A549 (cell line): ENCODE results near the gene EHBP1.

ENCODE experiments used
- EHMT2 ChIP-seq: fragments of 200-600 bp; sonication (generic); IDR thresholded peaks from 2 replicates; pipeline ENCODE4 v1.6.1; 2016; ENCODE audit warnings: antibody characterized with exemption, low read depth, mild to moderate bottlenecking, moderate library complexity
- ESRRA ChIP-seq: fragments of 150-350 bp; IDR thresholded peaks from 2 replicates; pipeline ENCODE4 v1.6.1; 2014; ENCODE audit warnings: mild to moderate bottlenecking, low read length, borderline replicate concordance
- KDM1A ChIP-seq: fragments of 200-600 bp; sonication (generic); IDR thresholded peaks from 2 replicates; pipeline ENCODE4 v1.6.1; 2016; ENCODE audit warnings: low read depth, mild to moderate bottlenecking
- MYC ChIP-seq: IDR thresholded peaks from 2 replicates; pipeline ENCODE4 v1.6.1; 2012; ENCODE audit warnings: mild to moderate bottlenecking, inconsistent platforms, low read length, improper control_type of control experiment, borderline replicate concordance
- RAD21 ChIP-seq, 2 experiments: fragments of >200 bp in 1 of 2; sonication (Bioruptor Twin) in 1 of 2; formaldehyde crosslinking in 1 of 2; IDR thresholded peaks in 1 of 2; conservative IDR thresholded peaks in 1 of 2; 2 replicates in 1 of 2; 3 replicates in 1 of 2; pipeline ENCODE4 v1.6.1; 2012 to 2018; ENCODE audit warnings: inconsistent platforms in 1 of 2
- RFX5 ChIP-seq: fragments of 450-650 bp; IDR thresholded peaks from 2 replicates; pipeline ENCODE4 v1.7.1; 2014; ENCODE audit warnings: antibody characterized with exemption, mild to moderate bottlenecking, moderate library complexity
- ZFP36 ChIP-seq: fragments of 450-650 bp; IDR thresholded peaks from 2 replicates; pipeline ENCODE4 v1.6.1; 2014; ENCODE audit warnings: borderline replicate concordance; ENCODE audit not compliant: partially characterized antibody
- TF ChIP-seq, protein P1 (sequence below): IDR thresholded peaks from 2 replicates; pipeline ENCODE4 v1.6.1; 2012; ENCODE audit warnings: low read depth, borderline replicate concordance
- TF ChIP-seq, protein P2 (sequence below): fragments of 200-600 bp; sonication (generic); IDR thresholded peaks from 2 replicates; pipeline ENCODE4 v1.6.1; 2016; ENCODE audit warnings: antibody characterized with exemption, mild to moderate bottlenecking, moderate library complexity
- TF ChIP-seq, protein P3 (sequence below): fragments of >200 bp; sonication (Bioruptor Twin); formaldehyde crosslinking; IDR thresholded peaks from 3 replicates; pipeline ENCODE4 v1.5.1; 2016

DNA sequence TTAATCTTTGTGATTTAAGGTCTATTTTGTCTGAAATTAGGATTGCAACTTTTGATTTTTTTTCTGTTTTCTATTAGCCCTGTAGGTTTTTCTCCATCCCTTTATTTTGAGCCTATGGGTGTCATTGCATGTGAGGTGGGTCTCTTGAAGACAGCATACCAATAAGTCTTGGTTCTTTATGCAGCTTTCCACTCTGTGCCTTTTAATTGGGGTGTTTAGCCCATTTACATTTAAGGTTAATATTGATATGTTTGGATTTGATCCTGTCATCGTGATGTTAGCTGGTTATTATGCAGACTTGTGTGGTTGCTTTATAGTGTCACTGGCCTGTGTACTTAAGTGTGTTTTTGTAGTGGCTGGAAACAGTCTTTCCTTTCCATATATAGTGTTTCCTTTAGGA lies 17.7 kb downstream of the EHBP1 start:
- TF ChIP-seq ESRRA (no peak), MYC (no peak), RAD21 (conservative IDR thresholded peaks at IDR 0.05 in 1 of 2, IDR thresholded peaks at IDR 0.05 in 1 of 2) (no peak), RFX5 (no peak), KDM1A (no peak), ZFP36 (no peak), EHMT2 (no peak)
- TF ChIP-seq, protein P1, sequence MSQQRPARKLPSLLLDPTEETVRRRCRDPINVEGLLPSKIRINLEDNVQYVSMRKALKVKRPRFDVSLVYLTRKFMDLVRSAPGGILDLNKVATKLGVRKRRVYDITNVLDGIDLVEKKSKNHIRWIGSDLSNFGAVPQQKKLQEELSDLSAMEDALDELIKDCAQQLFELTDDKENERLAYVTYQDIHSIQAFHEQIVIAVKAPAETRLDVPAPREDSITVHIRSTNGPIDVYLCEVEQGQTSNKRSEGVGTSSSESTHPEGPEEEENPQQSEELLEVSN = no peak
- TF ChIP-seq, protein P2, sequence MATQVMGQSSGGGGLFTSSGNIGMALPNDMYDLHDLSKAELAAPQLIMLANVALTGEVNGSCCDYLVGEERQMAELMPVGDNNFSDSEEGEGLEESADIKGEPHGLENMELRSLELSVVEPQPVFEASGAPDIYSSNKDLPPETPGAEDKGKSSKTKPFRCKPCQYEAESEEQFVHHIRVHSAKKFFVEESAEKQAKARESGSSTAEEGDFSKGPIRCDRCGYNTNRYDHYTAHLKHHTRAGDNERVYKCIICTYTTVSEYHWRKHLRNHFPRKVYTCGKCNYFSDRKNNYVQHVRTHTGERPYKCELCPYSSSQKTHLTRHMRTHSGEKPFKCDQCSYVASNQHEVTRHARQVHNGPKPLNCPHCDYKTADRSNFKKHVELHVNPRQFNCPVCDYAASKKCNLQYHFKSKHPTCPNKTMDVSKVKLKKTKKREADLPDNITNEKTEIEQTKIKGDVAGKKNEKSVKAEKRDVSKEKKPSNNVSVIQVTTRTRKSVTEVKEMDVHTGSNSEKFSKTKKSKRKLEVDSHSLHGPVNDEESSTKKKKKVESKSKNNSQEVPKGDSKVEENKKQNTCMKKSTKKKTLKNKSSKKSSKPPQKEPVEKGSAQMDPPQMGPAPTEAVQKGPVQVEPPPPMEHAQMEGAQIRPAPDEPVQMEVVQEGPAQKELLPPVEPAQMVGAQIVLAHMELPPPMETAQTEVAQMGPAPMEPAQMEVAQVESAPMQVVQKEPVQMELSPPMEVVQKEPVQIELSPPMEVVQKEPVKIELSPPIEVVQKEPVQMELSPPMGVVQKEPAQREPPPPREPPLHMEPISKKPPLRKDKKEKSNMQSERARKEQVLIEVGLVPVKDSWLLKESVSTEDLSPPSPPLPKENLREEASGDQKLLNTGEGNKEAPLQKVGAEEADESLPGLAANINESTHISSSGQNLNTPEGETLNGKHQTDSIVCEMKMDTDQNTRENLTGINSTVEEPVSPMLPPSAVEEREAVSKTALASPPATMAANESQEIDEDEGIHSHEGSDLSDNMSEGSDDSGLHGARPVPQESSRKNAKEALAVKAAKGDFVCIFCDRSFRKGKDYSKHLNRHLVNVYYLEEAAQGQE = no peak
- TF ChIP-seq, protein P3, sequence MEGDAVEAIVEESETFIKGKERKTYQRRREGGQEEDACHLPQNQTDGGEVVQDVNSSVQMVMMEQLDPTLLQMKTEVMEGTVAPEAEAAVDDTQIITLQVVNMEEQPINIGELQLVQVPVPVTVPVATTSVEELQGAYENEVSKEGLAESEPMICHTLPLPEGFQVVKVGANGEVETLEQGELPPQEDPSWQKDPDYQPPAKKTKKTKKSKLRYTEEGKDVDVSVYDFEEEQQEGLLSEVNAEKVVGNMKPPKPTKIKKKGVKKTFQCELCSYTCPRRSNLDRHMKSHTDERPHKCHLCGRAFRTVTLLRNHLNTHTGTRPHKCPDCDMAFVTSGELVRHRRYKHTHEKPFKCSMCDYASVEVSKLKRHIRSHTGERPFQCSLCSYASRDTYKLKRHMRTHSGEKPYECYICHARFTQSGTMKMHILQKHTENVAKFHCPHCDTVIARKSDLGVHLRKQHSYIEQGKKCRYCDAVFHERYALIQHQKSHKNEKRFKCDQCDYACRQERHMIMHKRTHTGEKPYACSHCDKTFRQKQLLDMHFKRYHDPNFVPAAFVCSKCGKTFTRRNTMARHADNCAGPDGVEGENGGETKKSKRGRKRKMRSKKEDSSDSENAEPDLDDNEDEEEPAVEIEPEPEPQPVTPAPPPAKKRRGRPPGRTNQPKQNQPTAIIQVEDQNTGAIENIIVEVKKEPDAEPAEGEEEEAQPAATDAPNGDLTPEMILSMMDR = no peak
